HepG2 (cell line): ENCODE results near the gene PSMD8. TPM values are rescaled to one million over a fixed set of nuclear protein-coding genes. Genes with fewer than 3 reads are reported as not detected.
A peak's percentile ranks its signal among the peaks of the same experiment; 100 is the strongest.

Experiments
- AKNA ChIP-seq: sonication (generic); formaldehyde crosslinking; IDR thresholded peaks from 2 replicates; pipeline ENCODE4 v1.4.0; 2020; ENCODE audit warnings: missing genetic modification reagents, borderline replicate concordance
- HDAC1 ChIP-seq: sonication (generic); formaldehyde crosslinking; IDR thresholded peaks from 2 replicates; pipeline ENCODE4 v1.5.1; 2020; ENCODE audit warnings: mild to moderate bottlenecking, missing genetic modification reagents
- JUND ChIP-seq: sonication (generic); formaldehyde crosslinking; IDR thresholded peaks from 2 replicates; pipeline ENCODE4 v1.8.0; 2022; ENCODE audit warnings: mild to moderate bottlenecking, missing genetic modification reagents
- KAT2B ChIP-seq: fragments of 150-350 bp; IDR thresholded peaks from 2 replicates; pipeline ENCODE4 v1.6.1; 2014; ENCODE audit warnings: low read depth, low read length, borderline replicate concordance
- MAFK ChIP-seq, 2 experiments: IDR thresholded peaks in 1 of 2; conservative IDR thresholded peaks in 1 of 2; 2 replicates each; pipeline ENCODE4 v1.6.1; 2011; ENCODE audit warnings: improper control_type of control experiment in 2 of 2, low read length in 2 of 2
- MEIS1 ChIP-seq: sonication (generic); formaldehyde crosslinking; IDR thresholded peaks from 2 replicates; pipeline ENCODE4 v1.9.0; 2021; ENCODE audit warnings: mild to moderate bottlenecking, missing genetic modification reagents, moderate library complexity, borderline replicate concordance
- MXI1 ChIP-seq: IDR thresholded peaks from 3 replicates; pipeline ENCODE4 v1.6.1; 2012; ENCODE audit warnings: low read depth, low read length, inconsistent platforms, borderline replicate concordance
- NR1H2 ChIP-seq: sonication (generic); formaldehyde crosslinking; IDR thresholded peaks from 2 replicates; pipeline ENCODE4 v1.8.1; 2022; ENCODE audit warnings: low read depth, missing genetic modification reagents, borderline replicate concordance
- PATZ1 ChIP-seq: sonication (generic); formaldehyde crosslinking; IDR thresholded peaks from 2 replicates; pipeline ENCODE4 v1.4.0; 2020; ENCODE audit warnings: missing genetic modification reagents
- RBM22 ChIP-seq: fragments of 200-400 bp; formaldehyde crosslinking; optimal IDR thresholded peaks from 2 replicates; pipeline ENCODE3; 2017; ENCODE audit warnings: mild to moderate bottlenecking, low read length, moderate library complexity
- SNAI1 ChIP-seq: sonication (generic); formaldehyde crosslinking; IDR thresholded peaks from 2 replicates; pipeline ENCODE4 v1.5.0; 2020; ENCODE audit warnings: mild to moderate bottlenecking, missing genetic modification reagents, borderline replicate concordance
- ZFP82 ChIP-seq: sonication (generic); formaldehyde crosslinking; IDR thresholded peaks from 2 replicates; pipeline ENCODE4 v1.5.1; 2020; ENCODE audit warnings: mild to moderate bottlenecking, missing genetic modification reagents, borderline replicate concordance
- ZNF121 ChIP-seq: sonication (generic); formaldehyde crosslinking; IDR thresholded peaks from 2 replicates; pipeline ENCODE4 v1.5.0; 2020; ENCODE audit warnings: mild to moderate bottlenecking, missing genetic modification reagents
- ZNF431 ChIP-seq: sonication (generic); formaldehyde crosslinking; IDR thresholded peaks from 2 replicates; pipeline ENCODE4 v1.9.0; 2022; ENCODE audit warnings: missing genetic modification reagents, low read depth, mild to moderate bottlenecking, borderline replicate concordance
- ZNF772 ChIP-seq: sonication (generic); formaldehyde crosslinking; IDR thresholded peaks from 2 replicates; pipeline ENCODE4 v1.5.0; 2020; ENCODE audit warnings: mild to moderate bottlenecking, missing genetic modification reagents
- ZNF788 ChIP-seq: sonication (generic); formaldehyde crosslinking; IDR thresholded peaks from 2 replicates; pipeline ENCODE4 v1.5.0; 2020; ENCODE audit warnings: mild to moderate bottlenecking, missing genetic modification reagents, borderline replicate concordance
- ZNF878 ChIP-seq: sonication (generic); formaldehyde crosslinking; IDR thresholded peaks from 2 replicates; pipeline ENCODE4 v1.8.1; 2023; ENCODE audit warnings: mild to moderate bottlenecking, missing genetic modification reagents, moderate library complexity
- polyA plus RNA-seq, 8 experiments: library from polyadenylated mRNA; depleted of rRNA in 3 of 8; stranded (reverse) in 7 of 8; unstranded in 1 of 8; fragments of >200 nt; fragmentation: Illumina TruSeq in 4 of 8; extraction: Trizol in 4 of 8; gene quantifications; 2 replicates each; pipeline versions ENCODE4 v1.2.1 to v1.2.3, GENCODE V29; 2011 to 2016; ENCODE audit warnings: low read depth in 4 of 8, missing spikeins in 1 of 8, mixed read lengths in 1 of 8; ENCODE audit not compliant: insufficient read depth in 1 of 8
- total RNA-seq, 5 experiments: library from RNA; depleted of rRNA; stranded (reverse); fragments of >200 nt; fragmentation: Illumina TruSeq; extraction: Trizol; gene quantifications; 2 replicates each; pipeline ENCODE4 v1.2.3, GENCODE V29; 2016; ENCODE audit warnings: low read depth in 1 of 5
- TF ChIP-seq, protein P1 (sequence below): sonication (generic); formaldehyde crosslinking; IDR thresholded peaks from 2 replicates; pipeline ENCODE4 v1.4.0; 2020; ENCODE audit warnings: missing genetic modification reagents

The PSMD8 gene
- total and polyA plus RNA-seq, 2 of the 13 experiments (the other 11 are each of a cell fraction or from before 2014, with no cell fraction given): 162 to 296 TPM

- TF ChIP-seq KAT2B: no peak
- peak; percentile 93 for TF ChIP-seq ZNF772 (CRISPR knock-in tag)
- TF ChIP-seq ZNF431 (CRISPR knock-in tag): peak; percentile 43; the same call in 1 of the 2 replicates
- peak; percentile 82; the same call in 2 of the 3 replicates for TF ChIP-seq MXI1
- no peak for TF ChIP-seq AKNA (CRISPR knock-in tag)
- peak; percentile 93; the same call in 1 of the 2 replicates for TF ChIP-seq ZNF788 (CRISPR knock-in tag)
- peak; percentile 61; the same call in 1 of the 2 replicates for TF ChIP-seq JUND (CRISPR knock-in tag)
- TF ChIP-seq HDAC1: peak; percentile 89
- no peak for TF ChIP-seq RBM22
- TF ChIP-seq, protein P1, sequence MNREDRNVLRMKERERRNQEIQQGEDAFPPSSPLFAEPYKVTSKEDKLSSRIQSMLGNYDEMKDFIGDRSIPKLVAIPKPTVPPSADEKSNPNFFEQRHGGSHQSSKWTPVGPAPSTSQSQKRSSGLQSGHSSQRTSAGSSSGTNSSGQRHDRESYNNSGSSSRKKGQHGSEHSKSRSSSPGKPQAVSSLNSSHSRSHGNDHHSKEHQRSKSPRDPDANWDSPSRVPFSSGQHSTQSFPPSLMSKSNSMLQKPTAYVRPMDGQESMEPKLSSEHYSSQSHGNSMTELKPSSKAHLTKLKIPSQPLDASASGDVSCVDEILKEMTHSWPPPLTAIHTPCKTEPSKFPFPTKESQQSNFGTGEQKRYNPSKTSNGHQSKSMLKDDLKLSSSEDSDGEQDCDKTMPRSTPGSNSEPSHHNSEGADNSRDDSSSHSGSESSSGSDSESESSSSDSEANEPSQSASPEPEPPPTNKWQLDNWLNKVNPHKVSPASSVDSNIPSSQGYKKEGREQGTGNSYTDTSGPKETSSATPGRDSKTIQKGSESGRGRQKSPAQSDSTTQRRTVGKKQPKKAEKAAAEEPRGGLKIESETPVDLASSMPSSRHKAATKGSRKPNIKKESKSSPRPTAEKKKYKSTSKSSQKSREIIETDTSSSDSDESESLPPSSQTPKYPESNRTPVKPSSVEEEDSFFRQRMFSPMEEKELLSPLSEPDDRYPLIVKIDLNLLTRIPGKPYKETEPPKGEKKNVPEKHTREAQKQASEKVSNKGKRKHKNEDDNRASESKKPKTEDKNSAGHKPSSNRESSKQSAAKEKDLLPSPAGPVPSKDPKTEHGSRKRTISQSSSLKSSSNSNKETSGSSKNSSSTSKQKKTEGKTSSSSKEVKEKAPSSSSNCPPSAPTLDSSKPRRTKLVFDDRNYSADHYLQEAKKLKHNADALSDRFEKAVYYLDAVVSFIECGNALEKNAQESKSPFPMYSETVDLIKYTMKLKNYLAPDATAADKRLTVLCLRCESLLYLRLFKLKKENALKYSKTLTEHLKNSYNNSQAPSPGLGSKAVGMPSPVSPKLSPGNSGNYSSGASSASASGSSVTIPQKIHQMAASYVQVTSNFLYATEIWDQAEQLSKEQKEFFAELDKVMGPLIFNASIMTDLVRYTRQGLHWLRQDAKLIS (CRISPR knock-in tag): 0 out of 2 replicates have a peak, but pooled peaks have one; percentile 45
- no peak for TF ChIP-seq NR1H2
- TF ChIP-seq PATZ1 (CRISPR knock-in tag): peak; percentile 82
- TF ChIP-seq MAFK (conservative IDR thresholded peaks at IDR 0.05 in 1 of 2, IDR thresholded peaks at IDR 0.05 in 1 of 2; ENCODE audit: low read length in 2 of 2): no peak
- TF ChIP-seq SNAI1 (CRISPR knock-in tag): peak; percentile 86; the same call in 1 of the 2 replicates
- TF ChIP-seq ZFP82 (CRISPR knock-in tag): peak; percentile 65; the same call in 1 of the 2 replicates
- peak; percentile 97 for TF ChIP-seq MEIS1
- peak; percentile 25; the same call in 1 of the 2 replicates for TF ChIP-seq ZNF121 (CRISPR knock-in tag)
- no peak for TF ChIP-seq ZNF878 (CRISPR knock-in tag)
These were observed at the start of gene PSMD8 (continued) for GRCh38 chr19:38374332-38375097.
